Measurements from ENCODE around the gene GPR149. TPM values are rescaled to one million over a fixed set of nuclear protein-coding genes. Genes with fewer than 3 reads are reported as not detected.
A peak's percentile ranks its signal among the peaks of the same experiment; 100 is the strongest.

The GPR149 gene
- total and polyA plus RNA-seq, 2 experiments from 2014 or later: not detected

DNA sequence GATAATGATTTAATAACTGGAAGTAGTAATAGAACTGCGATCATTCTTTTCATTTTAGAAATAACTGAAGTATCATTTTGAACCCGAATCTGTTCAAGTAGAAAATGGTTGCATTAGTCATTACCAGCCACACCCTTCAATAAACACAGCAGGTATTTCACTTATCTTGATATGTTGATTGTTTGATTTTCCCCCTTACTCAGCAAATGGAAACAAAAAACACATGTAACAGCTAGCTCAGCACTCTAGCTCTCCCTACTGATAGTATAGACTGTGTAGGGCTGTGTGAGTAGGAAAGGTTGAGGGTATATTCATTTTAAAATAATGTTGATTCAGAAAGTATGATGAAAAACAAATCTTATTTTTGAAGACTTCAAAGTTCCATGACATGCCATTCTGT lies 1.1 kb upstream of the GPR149 start:
- TF ChIP-seq, protein P1, sequence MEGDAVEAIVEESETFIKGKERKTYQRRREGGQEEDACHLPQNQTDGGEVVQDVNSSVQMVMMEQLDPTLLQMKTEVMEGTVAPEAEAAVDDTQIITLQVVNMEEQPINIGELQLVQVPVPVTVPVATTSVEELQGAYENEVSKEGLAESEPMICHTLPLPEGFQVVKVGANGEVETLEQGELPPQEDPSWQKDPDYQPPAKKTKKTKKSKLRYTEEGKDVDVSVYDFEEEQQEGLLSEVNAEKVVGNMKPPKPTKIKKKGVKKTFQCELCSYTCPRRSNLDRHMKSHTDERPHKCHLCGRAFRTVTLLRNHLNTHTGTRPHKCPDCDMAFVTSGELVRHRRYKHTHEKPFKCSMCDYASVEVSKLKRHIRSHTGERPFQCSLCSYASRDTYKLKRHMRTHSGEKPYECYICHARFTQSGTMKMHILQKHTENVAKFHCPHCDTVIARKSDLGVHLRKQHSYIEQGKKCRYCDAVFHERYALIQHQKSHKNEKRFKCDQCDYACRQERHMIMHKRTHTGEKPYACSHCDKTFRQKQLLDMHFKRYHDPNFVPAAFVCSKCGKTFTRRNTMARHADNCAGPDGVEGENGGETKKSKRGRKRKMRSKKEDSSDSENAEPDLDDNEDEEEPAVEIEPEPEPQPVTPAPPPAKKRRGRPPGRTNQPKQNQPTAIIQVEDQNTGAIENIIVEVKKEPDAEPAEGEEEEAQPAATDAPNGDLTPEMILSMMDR (IDR thresholded peaks at IDR 0.05; ENCODE audit: low read depth, low read length): no peak
- Histone ChIP-seq H3K4me3 (no peak overlapping the region), H3K27me3 (peaks cover 56% of the 10 kb centered on the region), H3K36me3 (no peaks in the 10 kb centered on the region), H3K9me3 (ENCODE audit: low read depth) (no peaks in the 10 kb centered on the region), H3K27ac (no peak overlapping the region), H3K4me1 (ENCODE audit: low read depth) (peaks cover 3% of the 10 kb centered on the region)
- DNase-seq (ENCODE audit: low read depth in 1 of 2, low spot score in 1 of 2): no peak

DNA sequence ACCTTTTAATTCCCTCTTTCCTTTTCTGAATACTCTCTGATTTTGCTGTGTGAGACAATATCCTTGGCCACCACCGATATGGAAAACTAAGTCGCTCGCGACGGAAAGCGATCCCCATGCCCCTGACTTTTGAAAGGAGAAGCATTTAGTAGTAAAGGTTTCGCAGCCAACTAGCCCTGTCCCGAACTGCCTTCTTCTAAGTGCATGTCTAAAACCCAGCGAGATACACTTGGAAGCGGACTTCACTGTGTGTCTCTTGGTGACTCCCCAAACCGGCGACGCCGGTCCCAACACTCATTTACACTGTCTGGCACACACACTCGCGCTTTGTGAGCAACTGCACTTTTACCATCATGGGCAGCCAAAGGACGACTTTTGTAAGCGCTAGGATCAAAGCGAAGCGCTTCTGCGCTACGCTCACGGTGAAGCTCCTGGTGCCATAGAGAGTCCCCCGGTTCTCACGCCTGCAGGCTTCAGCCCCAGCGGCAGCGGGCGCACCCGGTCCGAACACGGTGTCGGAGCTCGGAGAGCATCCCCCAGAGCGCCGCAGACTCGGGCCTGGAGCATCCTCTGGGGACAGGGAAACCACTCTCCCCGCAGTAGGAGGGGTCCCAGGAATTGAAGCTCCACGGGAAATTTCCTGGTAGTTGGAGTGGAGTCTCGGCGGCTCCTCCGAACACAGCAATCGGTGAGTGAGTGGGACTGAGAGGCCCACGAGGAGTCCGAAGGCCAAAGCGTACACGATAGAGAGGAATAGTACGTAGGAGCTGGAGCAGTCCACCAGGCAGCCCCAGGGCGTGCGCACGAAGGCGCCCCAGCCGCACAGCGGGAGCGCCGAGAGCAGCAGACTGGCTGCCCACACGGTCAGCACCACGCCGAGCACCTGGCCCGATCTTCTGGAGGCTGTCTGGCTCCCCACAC lies 1.4 kb downstream of the GPR149 start:
- Histone ChIP-seq H3K9me3 (ENCODE audit: low read depth) (no peaks in the 10 kb centered on the region), H3K4me3 (peak overlapping the region; percentile 27), H3K36me3 (no peaks in the 10 kb centered on the region), H3K27me3 (peaks cover 70% of the 10 kb centered on the region), H3K4me1 (ENCODE audit: low read depth) (peaks cover 3% of the 10 kb centered on the region), H3K27ac (no peak overlapping the region)
- TF ChIP-seq, protein P1 (IDR thresholded peaks at IDR 0.05; ENCODE audit: low read depth, low read length): no peak
- DNase-seq (ENCODE audit: low read depth in 1 of 2, low spot score in 1 of 2): peak in 1 of 2 donors; percentile 35

DNA sequence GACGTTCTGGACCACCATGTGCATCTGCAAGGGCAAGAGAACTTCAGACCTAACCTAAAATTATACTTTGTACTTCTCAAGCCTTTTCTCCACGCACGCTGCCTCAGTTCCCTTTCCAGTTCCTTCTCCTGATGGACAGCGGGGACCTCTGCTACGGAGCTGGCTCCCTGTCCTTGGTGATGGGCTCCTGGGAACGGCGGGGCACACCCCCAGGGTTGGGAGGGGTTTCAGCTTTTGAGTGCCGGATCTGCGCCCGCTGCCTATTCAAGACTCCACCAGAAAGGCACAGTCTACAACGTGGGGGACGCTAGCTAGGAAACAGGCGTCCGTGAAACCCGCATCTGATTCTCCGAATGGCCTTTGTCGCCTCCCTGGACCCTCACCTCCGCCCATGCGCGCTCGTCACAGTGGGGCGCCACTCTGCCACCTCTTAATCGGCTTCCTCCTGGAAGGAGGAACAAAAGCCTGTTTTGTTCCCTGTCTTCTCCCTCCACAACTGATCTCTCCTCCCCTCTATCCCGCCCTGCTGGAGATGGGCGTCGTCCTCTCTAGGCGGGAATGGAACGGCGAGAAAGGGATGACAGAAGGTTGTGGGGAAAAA lies 2.2 kb downstream of the GPR149 start:
- Histone ChIP-seq H3K27ac (no peak overlapping the region), H3K4me1 (ENCODE audit: low read depth) (peaks cover 3% of the 10 kb centered on the region), H3K4me3 (peak overlapping the region; percentile 27), H3K27me3 (peaks cover 70% of the 10 kb centered on the region), H3K36me3 (no peaks in the 10 kb centered on the region), H3K9me3 (ENCODE audit: low read depth) (no peaks in the 10 kb centered on the region)
- TF ChIP-seq, protein P1 (IDR thresholded peaks at IDR 0.05; ENCODE audit: low read depth, low read length): no peak
- DNase-seq (ENCODE audit: low read depth in 1 of 2, low spot score in 1 of 2): peak in 1 of 2 donors; percentile 10

DNA sequence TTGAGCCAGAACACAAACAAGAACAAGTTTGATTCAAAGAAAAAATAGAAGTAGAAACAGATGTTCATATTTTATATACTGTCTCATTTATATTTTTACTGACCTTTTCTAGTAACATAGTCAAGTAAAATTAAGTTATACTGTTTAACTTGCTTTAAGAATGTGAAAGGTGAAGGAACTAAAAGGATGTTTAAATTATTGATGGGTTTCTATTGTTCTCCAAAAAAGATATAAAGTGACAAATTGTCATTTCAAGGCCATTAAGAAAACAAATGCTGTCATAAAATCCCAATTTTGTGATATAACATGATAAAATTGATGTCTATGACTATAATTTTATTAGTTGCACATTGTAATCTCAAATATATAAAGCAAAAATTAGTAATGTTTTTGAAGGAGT lies 7.3 kb downstream of the GPR149 start:
- TF ChIP-seq, protein P1 (IDR thresholded peaks at IDR 0.05; ENCODE audit: low read depth, low read length): no peak
- Histone ChIP-seq H3K36me3 (no peaks in the 10 kb centered on the region), H3K4me3 (no peak overlapping the region), H3K9me3 (ENCODE audit: low read depth) (no peaks in the 10 kb centered on the region), H3K27ac (no peak overlapping the region), H3K4me1 (ENCODE audit: low read depth) (no peaks in the 10 kb centered on the region), H3K27me3 (peaks cover 31% of the 10 kb centered on the region)
- DNase-seq (ENCODE audit: low read depth in 1 of 2, low spot score in 1 of 2): no peak

DNA sequence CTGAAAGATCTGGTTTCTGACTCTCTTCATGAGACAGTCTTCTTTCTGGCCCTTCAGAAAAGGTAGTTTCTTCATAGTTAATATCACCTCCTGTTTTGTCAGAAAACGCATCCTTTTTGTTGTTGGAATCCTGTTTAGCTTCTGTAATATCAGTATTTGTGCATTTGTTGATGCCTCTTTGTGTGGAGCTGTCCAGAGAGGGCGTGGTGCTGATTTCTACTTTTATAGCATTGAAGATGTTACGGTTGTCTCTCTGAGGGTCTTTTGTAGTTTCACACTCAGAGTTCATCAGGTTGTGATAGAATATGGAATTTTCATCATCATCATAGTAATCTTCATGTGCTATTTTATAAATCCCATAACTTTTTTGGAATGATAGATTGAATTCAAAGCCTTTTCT lies 8.9 kb downstream of the GPR149 start:
- peak; percentile 8 to 66 for DNase-seq (ENCODE audit: low read depth in 1 of 2, low spot score in 1 of 2)

More for the DNA sequence above, 8.9 kb downstream of the GPR149 start:
- Histone ChIP-seq H3K36me3 (no peaks in the 10 kb centered on the region), H3K27me3 (peaks cover 15% of the 10 kb centered on the region), H3K9me3 (ENCODE audit: low read depth) (no peaks in the 10 kb centered on the region), H3K4me3 (no peak overlapping the region), H3K4me1 (ENCODE audit: low read depth) (no peaks in the 10 kb centered on the region), H3K27ac (no peak overlapping the region)
- TF ChIP-seq, protein P1 (IDR thresholded peaks at IDR 0.05; ENCODE audit: low read depth, low read length): no peak
